Lower lobe of right lung (tissue), 2 donors: ENCODE results near the gene KRTAP22-1. TPM values are rescaled to one million over a fixed set of nuclear protein-coding genes. Genes with fewer than 3 reads are reported as not detected.

ENCODE experiments used
- ATAC-seq, 2 donors: fragments of 200-7000 bp; cut with Tn5 transposase; one replicate each; pipeline ENCODE4 v1.9.1; 2020 to 2022; ENCODE audit warnings: mild to moderate bottlenecking in 2 of 2, moderate library complexity in 2 of 2
- DNase-seq: peaks from one replicate; pipeline ENCODE4 v3.0.0-alpha.2; 2020
- H3K27ac ChIP-seq: fragments of 200-600 bp; one replicate; pipeline ENCODE4 v1.8.0; 2022
- H3K27me3 ChIP-seq: fragments of 200-600 bp; one replicate; pipeline ENCODE4 v1.8.0; 2022; ENCODE audit warnings: low read depth
- H3K36me3 ChIP-seq: fragments of 200-600 bp; one replicate; pipeline ENCODE4 v1.8.0; 2022; ENCODE audit warnings: mild to moderate bottlenecking
- H3K4me1 ChIP-seq: fragments of 200-600 bp; one replicate; pipeline ENCODE4 v1.8.0; 2022
- H3K4me3 ChIP-seq: fragments of 200-600 bp; one replicate; pipeline ENCODE4 v1.8.0; 2022; ENCODE audit warnings: mild to moderate bottlenecking
- H3K9me3 ChIP-seq: fragments of 200-600 bp; one replicate; pipeline ENCODE4 v1.8.0; 2022
- intact Hi-C: fragments of 100-400 bp; cut with DNase I; formaldehyde crosslinking; loops from one replicate; pipeline ENCODE4 v1.11.0; 2022
- total RNA-seq: library from RNA; stranded (reverse); fragmentation: NEBNext Ultra II Directional; extraction: Animal tissue kit (Norgen Biotek cat#: 25700); gene quantifications from one replicate; pipeline ENCODE4 v1.2.1, GENCODE V29; 2021
- TF ChIP-seq, protein P1 (sequence below): fragments of 200-600 bp; IDR thresholded peaks from one replicate; pipeline ENCODE4 v1.8.0; 2022; ENCODE audit warnings: antibody characterized with exemption, mild to moderate bottlenecking
- donor health status: DM: no; HTN: yes; CAD: no; lungs with severe emphysema.

KRTAP22-1 gene
- total RNA-seq, 1 donor from 2014 or later = not detected

DNA sequence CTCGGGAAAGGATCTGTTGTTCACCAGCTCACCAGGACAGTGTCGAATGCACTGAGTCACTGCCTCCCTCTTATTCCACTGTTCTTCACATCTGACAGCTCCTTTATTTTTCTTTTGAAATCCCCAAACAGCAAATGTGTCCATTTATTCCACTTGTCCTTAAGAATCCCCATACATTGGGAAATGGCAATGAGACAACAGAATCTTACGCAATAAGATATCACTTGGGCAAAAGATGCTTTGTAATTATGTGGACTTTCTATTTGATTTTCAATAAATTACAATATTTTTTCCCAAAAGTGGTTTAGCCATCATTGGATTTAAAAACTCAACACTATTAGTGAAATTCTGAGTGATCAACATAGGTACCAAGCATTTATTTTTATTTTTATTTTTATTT lies 37.8 kb downstream of the KRTAP22-1 start:
- H3K27ac ChIP-seq = no peak overlapping the region
- no peaks in the 10 kb centered on the region for H3K9me3 ChIP-seq
- no peak for ATAC-seq
- no peaks in the 10 kb centered on the region for H3K27me3 ChIP-seq
- TF ChIP-seq, protein P1, sequence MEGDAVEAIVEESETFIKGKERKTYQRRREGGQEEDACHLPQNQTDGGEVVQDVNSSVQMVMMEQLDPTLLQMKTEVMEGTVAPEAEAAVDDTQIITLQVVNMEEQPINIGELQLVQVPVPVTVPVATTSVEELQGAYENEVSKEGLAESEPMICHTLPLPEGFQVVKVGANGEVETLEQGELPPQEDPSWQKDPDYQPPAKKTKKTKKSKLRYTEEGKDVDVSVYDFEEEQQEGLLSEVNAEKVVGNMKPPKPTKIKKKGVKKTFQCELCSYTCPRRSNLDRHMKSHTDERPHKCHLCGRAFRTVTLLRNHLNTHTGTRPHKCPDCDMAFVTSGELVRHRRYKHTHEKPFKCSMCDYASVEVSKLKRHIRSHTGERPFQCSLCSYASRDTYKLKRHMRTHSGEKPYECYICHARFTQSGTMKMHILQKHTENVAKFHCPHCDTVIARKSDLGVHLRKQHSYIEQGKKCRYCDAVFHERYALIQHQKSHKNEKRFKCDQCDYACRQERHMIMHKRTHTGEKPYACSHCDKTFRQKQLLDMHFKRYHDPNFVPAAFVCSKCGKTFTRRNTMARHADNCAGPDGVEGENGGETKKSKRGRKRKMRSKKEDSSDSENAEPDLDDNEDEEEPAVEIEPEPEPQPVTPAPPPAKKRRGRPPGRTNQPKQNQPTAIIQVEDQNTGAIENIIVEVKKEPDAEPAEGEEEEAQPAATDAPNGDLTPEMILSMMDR = no peak
- no peak for DNase-seq
- no peaks in the 10 kb centered on the region for H3K36me3 ChIP-seq
- no peaks in the 10 kb centered on the region for H3K4me1 ChIP-seq
- intact Hi-C loops = no loop called here
- H3K4me3 ChIP-seq = no peak overlapping the region

DNA sequence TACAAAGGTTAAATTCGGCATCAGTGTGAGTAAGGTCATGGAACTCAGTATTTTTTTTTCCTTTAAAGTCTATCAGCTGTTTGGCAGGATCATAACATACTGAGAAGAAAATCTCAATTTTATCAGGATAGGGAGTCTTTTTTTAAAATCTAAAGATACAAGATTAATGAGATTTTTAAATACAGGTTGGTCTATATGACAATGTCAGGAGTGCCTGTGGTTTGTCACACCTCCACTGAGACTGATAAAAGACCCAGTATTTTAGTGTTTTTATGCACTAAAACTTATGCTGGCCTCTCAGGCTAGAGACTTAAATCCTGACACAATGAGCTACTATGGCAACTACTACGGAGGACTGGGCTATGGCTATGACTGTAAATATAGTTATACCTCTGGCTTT lies 41.7 kb downstream of the KRTAP22-1 start, which contains the start of gene KRTAP20-3:
KRTAP20-3 (plus strand) TSS at position 301 of the 400 bp plus-strand sequence.
- no peaks in the 10 kb centered on the region for H3K9me3 ChIP-seq
- no peak within 1 kb of the TSS for H3K4me3 ChIP-seq
- no peak within 1 kb of the TSS for H3K27ac ChIP-seq
- H3K4me1 ChIP-seq = no peaks in the 10 kb centered on the region
- intact Hi-C loops = no loop called here
- H3K36me3 ChIP-seq = no peaks in the 10 kb centered on the region
- TF ChIP-seq, protein P1 = no peak
- ATAC-seq = no peak
- H3K27me3 ChIP-seq = no peaks in the 10 kb centered on the region
- DNase-seq = no peak

DNA sequence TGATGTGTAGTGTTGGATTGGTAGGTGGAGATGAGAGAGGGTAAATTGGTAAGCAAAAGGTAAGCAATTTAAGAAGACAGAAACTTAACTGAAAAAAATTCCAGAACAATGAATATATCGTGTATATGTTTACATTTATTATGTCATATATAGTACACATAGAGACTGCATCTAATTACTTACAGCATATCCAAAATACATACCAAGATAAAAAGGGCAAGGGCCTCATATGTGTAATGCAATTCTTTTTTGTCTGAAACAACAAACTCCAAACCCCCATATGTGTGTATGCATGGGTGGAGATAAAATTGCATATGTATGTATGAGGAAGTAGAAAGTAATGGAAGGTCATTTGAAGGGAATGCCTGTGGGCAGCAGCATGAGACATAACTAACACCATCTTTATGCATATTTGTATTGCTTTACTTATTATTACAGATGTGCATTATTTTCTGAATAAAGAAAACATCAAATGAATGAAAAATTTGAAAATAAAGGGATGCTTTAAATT lies 46.1 kb downstream of the KRTAP22-1 start:
- TF ChIP-seq, protein P1 = no peak
- intact Hi-C loops = no loop called here

More for the DNA sequence above, 46.1 kb downstream of the KRTAP22-1 start:
- Histone ChIP-seq H3K27ac (no peak overlapping the region), H3K36me3 (no peaks in the 10 kb centered on the region), H3K4me1 (no peaks in the 10 kb centered on the region), H3K9me3 (no peaks in the 10 kb centered on the region), H3K4me3 (no peak overlapping the region), H3K27me3 (no peaks in the 10 kb centered on the region)
- DNase-seq = no peak
- ATAC-seq = no peak

Other genes with a start within 250 kb of the KRTAP22-1 start
- not detected for gene KRTAP13-2, start 228.8 kb upstream of the KRTAP22-1 start, total RNA-seq
- not detected for gene KRTAP13-1, start 205.1 kb upstream of the KRTAP22-1 start, total RNA-seq
- not detected for gene KRTAP13-3, start 175.2 kb upstream of the KRTAP22-1 start, total RNA-seq
- not detected for gene KRTAP13-4, start 170.9 kb upstream of the KRTAP22-1 start, total RNA-seq
- not detected for gene KRTAP15-1, start 160.8 kb upstream of the KRTAP22-1 start, total RNA-seq
- not detected for gene KRTAP19-1, start 120.7 kb upstream of the KRTAP22-1 start, total RNA-seq
- not detected for gene KRTAP19-2, start 113.7 kb upstream of the KRTAP22-1 start, total RNA-seq
- gene KRTAP19-3, start 109.1 kb upstream of the KRTAP22-1 start, total RNA-seq = not detected
- not detected for gene KRTAP19-4, start 103.9 kb upstream of the KRTAP22-1 start, total RNA-seq
- gene KRTAP19-5, start 98.9 kb upstream of the KRTAP22-1 start, total RNA-seq = not detected
- gene KRTAP19-6, start 59.2 kb upstream of the KRTAP22-1 start, total RNA-seq = not detected
- gene KRTAP19-7, start 39.8 kb upstream of the KRTAP22-1 start, total RNA-seq = not detected
- not detected for gene KRTAP22-2, start 10.7 kb upstream of the KRTAP22-1 start, total RNA-seq
- gene KRTAP6-3, start 8.6 kb upstream of the KRTAP22-1 start, total RNA-seq = not detected
- gene KRTAP6-2, start 2.2 kb upstream of the KRTAP22-1 start, total RNA-seq = not detected
- not detected for gene KRTAP6-1, start 12.8 kb downstream of the KRTAP22-1 start, total RNA-seq
- not detected for gene KRTAP20-1, start 15.3 kb downstream of the KRTAP22-1 start, total RNA-seq
- not detected for gene KRTAP20-4, start 19.5 kb downstream of the KRTAP22-1 start, total RNA-seq
- not detected for gene KRTAP20-2, start 34.1 kb downstream of the KRTAP22-1 start, total RNA-seq
- not detected for gene KRTAP20-3, start 41.8 kb downstream of the KRTAP22-1 start, total RNA-seq
- gene KRTAP21-3, start 117.7 kb downstream of the KRTAP22-1 start, total RNA-seq = not detected
- gene KRTAP21-2, start 146.2 kb downstream of the KRTAP22-1 start, total RNA-seq = not detected
- gene KRTAP21-1, start 154.3 kb downstream of the KRTAP22-1 start, total RNA-seq = not detected
- gene KRTAP8-1, start 212.2 kb downstream of the KRTAP22-1 start, total RNA-seq = not detected
- gene KRTAP7-1, start 228.7 kb downstream of the KRTAP22-1 start, total RNA-seq = not detected